HepG2 (cell line): ENCODE results near the gene BSN. TPM values are rescaled to one million over a fixed set of nuclear protein-coding genes. Genes with fewer than 3 reads are reported as not detected.

Experiments
- NR2F1 ChIP-seq, 2 experiments: fragments of 450-650 bp in 1 of 2; formaldehyde crosslinking in 1 of 2; IDR thresholded peaks; 2 replicates each; pipeline versions ENCODE4 v1.5.0 to v1.6.1; 2016 to 2020; ENCODE audit warnings: mild to moderate bottlenecking in 1 of 2, missing compliant biosample characterization in 1 of 2, missing genetic modification reagents in 1 of 2, moderate library complexity in 1 of 2
- ZNF225 ChIP-seq: sonication (generic); formaldehyde crosslinking; IDR thresholded peaks from 2 replicates; pipeline ENCODE4 v1.4.0; 2020; ENCODE audit warnings: mild to moderate bottlenecking, missing genetic modification reagents
- ZNF484 ChIP-seq: sonication (generic); formaldehyde crosslinking; IDR thresholded peaks from 2 replicates; pipeline ENCODE4 v1.5.1; 2020; ENCODE audit warnings: mild to moderate bottlenecking, low read depth, missing genetic modification reagents, borderline replicate concordance
- ZNF660 ChIP-seq: sonication (generic); formaldehyde crosslinking; IDR thresholded peaks from 2 replicates; pipeline ENCODE4 v1.5.1; 2020; ENCODE audit warnings: mild to moderate bottlenecking, low read depth, missing genetic modification reagents, borderline replicate concordance
- ZNF879 ChIP-seq: sonication (generic); formaldehyde crosslinking; IDR thresholded peaks from 2 replicates; pipeline ENCODE4 v1.8.1; 2023; ENCODE audit warnings: missing genetic modification reagents
- polyA plus RNA-seq, 8 experiments: library from polyadenylated mRNA; depleted of rRNA in 3 of 8; stranded (reverse) in 7 of 8; unstranded in 1 of 8; fragments of >200 nt; fragmentation: Illumina TruSeq in 4 of 8; extraction: Trizol in 4 of 8; gene quantifications; 2 replicates each; pipeline versions ENCODE4 v1.2.1 to v1.2.3, GENCODE V29; 2011 to 2016; ENCODE audit warnings: low read depth in 4 of 8, missing spikeins in 1 of 8, mixed read lengths in 1 of 8; ENCODE audit not compliant: insufficient read depth in 1 of 8
- total RNA-seq, 5 experiments: library from RNA; depleted of rRNA; stranded (reverse); fragments of >200 nt; fragmentation: Illumina TruSeq; extraction: Trizol; gene quantifications; 2 replicates each; pipeline ENCODE4 v1.2.3, GENCODE V29; 2016; ENCODE audit warnings: low read depth in 1 of 5
- TF ChIP-seq, protein P1 (sequence below): sonication (generic); formaldehyde crosslinking; IDR thresholded peaks from 2 replicates; pipeline ENCODE4 v1.5.1; 2020; ENCODE audit warnings: missing genetic modification reagents, mild to moderate bottlenecking, borderline replicate concordance
- TF ChIP-seq, protein P2 (sequence below): sonication (generic); formaldehyde crosslinking; IDR thresholded peaks from 2 replicates; pipeline ENCODE4 v1.9.0; 2021; ENCODE audit warnings: missing genetic modification reagents, borderline replicate concordance
- TF ChIP-seq, protein P3 (sequence below): sonication (generic); formaldehyde crosslinking; IDR thresholded peaks from 2 replicates; pipeline ENCODE4 v1.4.0; 2020; ENCODE audit warnings: missing genetic modification reagents
- TF ChIP-seq, protein P4 (sequence below), 2 experiments: sonication (generic) in 1 of 2; formaldehyde crosslinking in 1 of 2; IDR thresholded peaks; 2 replicates each; pipeline versions ENCODE4 v1.4.0 to v1.6.1; 2016 to 2020; ENCODE audit warnings: borderline replicate concordance in 1 of 2, low read depth in 1 of 2, mild to moderate bottlenecking in 1 of 2, missing genetic modification reagents in 1 of 2

Gene BSN
- total and polyA plus RNA-seq, 2 of the 13 experiments (the other 11 are each of a cell fraction or from before 2014, with no cell fraction given) = 0.42 to 0.86 TPM

DNA sequence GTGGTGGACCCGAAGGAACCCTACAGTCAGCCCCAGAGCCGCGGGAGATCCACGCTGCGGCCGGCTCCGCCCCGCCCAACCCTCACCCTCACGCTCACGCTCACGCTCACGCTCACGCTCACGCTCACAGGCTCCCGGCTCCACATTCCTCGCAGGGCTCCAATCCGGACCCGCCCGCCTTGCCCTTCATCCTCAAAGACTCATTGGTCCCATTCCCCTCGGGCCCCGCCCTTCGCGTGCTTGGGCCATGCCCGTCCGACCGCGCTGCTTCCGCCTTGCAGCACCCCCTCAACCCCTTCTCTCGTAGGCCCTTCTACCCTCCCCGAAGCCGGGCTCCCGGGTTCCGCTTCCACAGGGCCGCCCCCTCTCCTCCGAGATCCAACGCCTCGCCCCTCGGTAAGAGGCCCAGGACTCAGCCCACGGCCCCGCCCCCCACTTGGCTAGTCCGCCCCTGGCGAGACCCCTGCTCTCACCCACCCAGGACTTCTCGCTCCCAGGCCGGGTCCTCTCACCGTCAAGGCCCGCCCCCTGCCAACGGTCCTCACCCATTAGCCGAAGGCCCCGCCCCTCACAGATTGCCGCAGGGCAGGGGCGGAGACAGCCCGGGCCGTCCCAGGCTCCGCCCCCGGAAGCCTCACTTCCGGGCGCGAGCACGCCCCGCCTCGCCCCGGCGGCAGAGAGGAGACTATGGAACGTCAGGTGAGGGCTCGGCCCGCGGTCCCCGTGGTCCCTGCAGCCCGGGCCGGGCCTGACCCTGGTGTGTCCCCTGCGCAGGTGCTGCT is 119.6 kb downstream of the BSN start, which contains the start of gene APEH (continued):
- TF ChIP-seq, protein P1, sequence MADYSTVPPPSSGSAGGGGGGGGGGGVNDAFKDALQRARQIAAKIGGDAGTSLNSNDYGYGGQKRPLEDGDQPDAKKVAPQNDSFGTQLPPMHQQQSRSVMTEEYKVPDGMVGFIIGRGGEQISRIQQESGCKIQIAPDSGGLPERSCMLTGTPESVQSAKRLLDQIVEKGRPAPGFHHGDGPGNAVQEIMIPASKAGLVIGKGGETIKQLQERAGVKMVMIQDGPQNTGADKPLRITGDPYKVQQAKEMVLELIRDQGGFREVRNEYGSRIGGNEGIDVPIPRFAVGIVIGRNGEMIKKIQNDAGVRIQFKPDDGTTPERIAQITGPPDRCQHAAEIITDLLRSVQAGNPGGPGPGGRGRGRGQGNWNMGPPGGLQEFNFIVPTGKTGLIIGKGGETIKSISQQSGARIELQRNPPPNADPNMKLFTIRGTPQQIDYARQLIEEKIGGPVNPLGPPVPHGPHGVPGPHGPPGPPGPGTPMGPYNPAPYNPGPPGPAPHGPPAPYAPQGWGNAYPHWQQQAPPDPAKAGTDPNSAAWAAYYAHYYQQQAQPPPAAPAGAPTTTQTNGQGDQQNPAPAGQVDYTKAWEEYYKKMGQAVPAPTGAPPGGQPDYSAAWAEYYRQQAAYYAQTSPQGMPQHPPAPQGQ (CRISPR knock-in tag) = no peak
- TF ChIP-seq, protein P2, sequence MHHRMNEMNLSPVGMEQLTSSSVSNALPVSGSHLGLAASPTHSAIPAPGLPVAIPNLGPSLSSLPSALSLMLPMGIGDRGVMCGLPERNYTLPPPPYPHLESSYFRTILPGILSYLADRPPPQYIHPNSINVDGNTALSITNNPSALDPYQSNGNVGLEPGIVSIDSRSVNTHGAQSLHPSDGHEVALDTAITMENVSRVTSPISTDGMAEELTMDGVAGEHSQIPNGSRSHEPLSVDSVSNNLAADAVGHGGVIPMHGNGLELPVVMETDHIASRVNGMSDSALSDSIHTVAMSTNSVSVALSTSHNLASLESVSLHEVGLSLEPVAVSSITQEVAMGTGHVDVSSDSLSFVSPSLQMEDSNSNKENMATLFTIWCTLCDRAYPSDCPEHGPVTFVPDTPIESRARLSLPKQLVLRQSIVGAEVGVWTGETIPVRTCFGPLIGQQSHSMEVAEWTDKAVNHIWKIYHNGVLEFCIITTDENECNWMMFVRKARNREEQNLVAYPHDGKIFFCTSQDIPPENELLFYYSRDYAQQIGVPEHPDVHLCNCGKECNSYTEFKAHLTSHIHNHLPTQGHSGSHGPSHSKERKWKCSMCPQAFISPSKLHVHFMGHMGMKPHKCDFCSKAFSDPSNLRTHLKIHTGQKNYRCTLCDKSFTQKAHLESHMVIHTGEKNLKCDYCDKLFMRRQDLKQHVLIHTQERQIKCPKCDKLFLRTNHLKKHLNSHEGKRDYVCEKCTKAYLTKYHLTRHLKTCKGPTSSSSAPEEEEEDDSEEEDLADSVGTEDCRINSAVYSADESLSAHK (CRISPR knock-in tag) = no peak
- TF ChIP-seq ZNF660 (CRISPR knock-in tag) = no peak
- TF ChIP-seq NR2F1 (CRISPR knock-in tag; IDR thresholded peaks at IDR 0.05) = no peak
- TF ChIP-seq ZNF225 = no peak
- TF ChIP-seq, protein P3, sequence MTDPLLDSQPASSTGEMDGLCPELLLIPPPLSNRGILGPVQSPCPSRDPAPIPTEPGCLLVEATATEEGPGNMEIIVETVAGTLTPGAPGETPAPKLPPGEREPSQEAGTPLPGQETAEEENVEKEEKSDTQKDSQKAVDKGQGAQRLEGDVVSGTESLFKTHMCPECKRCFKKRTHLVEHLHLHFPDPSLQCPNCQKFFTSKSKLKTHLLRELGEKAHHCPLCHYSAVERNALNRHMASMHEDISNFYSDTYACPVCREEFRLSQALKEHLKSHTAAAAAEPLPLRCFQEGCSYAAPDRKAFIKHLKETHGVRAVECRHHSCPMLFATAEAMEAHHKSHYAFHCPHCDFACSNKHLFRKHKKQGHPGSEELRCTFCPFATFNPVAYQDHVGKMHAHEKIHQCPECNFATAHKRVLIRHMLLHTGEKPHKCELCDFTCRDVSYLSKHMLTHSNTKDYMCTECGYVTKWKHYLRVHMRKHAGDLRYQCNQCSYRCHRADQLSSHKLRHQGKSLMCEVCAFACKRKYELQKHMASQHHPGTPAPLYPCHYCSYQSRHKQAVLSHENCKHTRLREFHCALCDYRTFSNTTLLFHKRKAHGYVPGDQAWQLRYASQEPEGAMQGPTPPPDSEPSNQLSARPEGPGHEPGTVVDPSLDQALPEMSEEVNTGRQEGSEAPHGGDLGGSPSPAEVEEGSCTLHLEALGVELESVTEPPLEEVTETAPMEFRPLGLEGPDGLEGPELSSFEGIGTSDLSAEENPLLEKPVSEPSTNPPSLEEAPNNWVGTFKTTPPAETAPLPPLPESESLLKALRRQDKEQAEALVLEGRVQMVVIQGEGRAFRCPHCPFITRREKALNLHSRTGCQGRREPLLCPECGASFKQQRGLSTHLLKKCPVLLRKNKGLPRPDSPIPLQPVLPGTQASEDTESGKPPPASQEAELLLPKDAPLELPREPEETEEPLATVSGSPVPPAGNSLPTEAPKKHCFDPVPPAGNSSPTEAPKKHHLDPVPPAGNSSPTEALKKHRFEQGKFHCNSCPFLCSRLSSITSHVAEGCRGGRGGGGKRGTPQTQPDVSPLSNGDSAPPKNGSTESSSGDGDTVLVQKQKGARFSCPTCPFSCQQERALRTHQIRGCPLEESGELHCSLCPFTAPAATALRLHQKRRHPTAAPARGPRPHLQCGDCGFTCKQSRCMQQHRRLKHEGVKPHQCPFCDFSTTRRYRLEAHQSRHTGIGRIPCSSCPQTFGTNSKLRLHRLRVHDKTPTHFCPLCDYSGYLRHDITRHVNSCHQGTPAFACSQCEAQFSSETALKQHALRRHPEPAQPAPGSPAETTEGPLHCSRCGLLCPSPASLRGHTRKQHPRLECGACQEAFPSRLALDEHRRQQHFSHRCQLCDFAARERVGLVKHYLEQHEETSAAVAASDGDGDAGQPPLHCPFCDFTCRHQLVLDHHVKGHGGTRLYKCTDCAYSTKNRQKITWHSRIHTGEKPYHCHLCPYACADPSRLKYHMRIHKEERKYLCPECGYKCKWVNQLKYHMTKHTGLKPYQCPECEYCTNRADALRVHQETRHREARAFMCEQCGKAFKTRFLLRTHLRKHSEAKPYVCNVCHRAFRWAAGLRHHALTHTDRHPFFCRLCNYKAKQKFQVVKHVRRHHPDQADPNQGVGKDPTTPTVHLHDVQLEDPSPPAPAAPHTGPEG = no peak; the same call in 1 of the 2 replicates
- TF ChIP-seq ZNF879 (CRISPR knock-in tag) = 0 out of 2 replicates have a peak, but pooled peaks have one; percentile 62
- no peak for TF ChIP-seq ZNF484 (CRISPR knock-in tag)
- TF ChIP-seq, protein P4, sequence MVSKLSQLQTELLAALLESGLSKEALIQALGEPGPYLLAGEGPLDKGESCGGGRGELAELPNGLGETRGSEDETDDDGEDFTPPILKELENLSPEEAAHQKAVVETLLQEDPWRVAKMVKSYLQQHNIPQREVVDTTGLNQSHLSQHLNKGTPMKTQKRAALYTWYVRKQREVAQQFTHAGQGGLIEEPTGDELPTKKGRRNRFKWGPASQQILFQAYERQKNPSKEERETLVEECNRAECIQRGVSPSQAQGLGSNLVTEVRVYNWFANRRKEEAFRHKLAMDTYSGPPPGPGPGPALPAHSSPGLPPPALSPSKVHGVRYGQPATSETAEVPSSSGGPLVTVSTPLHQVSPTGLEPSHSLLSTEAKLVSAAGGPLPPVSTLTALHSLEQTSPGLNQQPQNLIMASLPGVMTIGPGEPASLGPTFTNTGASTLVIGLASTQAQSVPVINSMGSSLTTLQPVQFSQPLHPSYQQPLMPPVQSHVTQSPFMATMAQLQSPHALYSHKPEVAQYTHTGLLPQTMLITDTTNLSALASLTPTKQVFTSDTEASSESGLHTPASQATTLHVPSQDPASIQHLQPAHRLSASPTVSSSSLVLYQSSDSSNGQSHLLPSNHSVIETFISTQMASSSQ (IDR thresholded peaks at IDR 0.05; ENCODE audit: low read depth) = no peak
- TF ChIP-seq, protein P4 (CRISPR knock-in tag; IDR thresholded peaks at IDR 0.05; ENCODE audit: borderline replicate concordance) = peak; percentile 15
